Measurements from ENCODE around the gene ARHGEF3.

Gene ARHGEF3, protein sequence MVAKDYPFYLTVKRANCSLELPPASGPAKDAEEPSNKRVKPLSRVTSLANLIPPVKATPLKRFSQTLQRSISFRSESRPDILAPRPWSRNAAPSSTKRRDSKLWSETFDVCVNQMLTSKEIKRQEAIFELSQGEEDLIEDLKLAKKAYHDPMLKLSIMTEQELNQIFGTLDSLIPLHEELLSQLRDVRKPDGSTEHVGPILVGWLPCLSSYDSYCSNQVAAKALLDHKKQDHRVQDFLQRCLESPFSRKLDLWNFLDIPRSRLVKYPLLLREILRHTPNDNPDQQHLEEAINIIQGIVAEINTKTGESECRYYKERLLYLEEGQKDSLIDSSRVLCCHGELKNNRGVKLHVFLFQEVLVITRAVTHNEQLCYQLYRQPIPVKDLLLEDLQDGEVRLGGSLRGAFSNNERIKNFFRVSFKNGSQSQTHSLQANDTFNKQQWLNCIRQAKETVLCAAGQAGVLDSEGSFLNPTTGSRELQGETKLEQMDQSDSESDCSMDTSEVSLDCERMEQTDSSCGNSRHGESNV

DNA sequence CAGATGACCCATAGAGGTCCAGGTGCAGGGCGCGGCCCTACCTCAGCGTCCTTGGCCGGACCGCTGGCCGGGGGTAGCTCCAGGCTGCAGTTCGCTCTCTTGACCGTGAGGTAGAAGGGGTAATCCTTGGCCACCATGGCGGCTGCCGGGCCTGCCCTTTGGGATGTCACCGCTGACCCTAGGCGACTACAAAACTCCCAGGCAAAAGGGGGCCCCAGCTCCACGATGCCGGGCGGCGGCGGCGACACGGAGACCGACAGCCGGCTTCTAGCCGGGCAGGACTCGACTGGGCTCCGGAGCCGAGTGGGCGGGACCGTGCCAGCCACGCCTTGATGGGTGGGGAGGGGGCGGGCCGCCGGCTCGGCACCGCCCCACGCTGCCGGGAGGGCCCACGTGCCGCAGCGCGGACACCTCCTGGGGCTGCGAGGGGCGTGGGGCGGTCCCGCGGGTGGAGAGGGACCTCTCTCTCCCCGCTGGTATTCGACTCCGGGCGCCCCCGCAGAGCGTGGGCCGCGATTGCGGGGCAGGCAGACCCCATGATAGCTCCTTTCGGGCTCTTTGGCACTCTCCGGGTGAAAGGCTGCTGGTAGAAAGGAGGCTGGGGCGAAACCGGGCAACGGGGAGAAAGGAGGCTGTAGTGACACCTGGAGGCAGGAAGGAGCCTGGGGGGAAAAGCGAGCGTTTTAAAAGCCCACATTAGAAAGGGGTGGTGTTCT, at the start of gene ARHGEF3:
Gene ARHGEF3, minus strand, starts transcription at position 288 of the 716 bp plus-strand sequence. Its CDS starts 151 bp downstream, at position 137.
- no peak for FAIRE-seq

DNA sequence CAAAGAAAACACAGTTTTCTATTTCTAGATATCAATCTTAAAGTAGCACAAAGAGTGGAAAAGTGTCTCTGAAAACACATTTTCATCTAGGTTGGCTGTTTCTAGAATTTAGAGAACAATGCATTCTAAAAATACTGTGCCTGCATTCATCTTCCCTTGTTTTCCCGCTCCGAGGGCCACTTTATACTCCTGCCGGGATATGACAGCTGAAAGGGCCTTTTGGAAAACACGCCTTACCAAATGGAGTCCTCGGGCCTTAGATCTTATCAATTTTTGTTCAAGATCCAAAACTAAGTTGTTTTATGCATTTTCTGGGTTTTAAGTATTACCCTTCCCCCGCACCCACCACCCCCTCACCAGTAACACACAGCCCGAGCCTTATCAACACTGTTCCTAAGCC, 47.9 kb upstream of the ARHGEF3 start:
- no peak for FAIRE-seq

GRCh38 chr3:56845505-56845904, 43.8 kb upstream of the ARHGEF3 start:
- FAIRE-seq = no peak

DNA sequence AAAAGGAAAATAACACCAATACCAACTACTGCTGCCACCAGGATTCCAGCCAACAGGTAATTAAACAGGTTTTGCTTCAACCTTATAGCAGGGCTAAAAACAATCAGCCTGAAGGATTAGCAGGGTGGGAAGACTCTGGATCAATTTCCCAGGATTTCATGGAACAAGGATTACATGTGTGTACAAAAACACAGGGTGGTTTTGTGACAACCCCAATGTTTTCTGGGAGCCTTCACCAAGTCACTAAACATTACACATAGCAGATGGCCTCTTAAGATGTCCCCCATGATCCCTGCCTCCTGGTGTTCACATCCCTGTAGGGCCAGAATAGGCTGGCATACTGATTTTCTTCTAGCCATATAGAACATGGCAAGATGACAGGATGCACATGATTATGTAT, 42.8 kb upstream of the ARHGEF3 start:
- FAIRE-seq = no peak

DNA sequence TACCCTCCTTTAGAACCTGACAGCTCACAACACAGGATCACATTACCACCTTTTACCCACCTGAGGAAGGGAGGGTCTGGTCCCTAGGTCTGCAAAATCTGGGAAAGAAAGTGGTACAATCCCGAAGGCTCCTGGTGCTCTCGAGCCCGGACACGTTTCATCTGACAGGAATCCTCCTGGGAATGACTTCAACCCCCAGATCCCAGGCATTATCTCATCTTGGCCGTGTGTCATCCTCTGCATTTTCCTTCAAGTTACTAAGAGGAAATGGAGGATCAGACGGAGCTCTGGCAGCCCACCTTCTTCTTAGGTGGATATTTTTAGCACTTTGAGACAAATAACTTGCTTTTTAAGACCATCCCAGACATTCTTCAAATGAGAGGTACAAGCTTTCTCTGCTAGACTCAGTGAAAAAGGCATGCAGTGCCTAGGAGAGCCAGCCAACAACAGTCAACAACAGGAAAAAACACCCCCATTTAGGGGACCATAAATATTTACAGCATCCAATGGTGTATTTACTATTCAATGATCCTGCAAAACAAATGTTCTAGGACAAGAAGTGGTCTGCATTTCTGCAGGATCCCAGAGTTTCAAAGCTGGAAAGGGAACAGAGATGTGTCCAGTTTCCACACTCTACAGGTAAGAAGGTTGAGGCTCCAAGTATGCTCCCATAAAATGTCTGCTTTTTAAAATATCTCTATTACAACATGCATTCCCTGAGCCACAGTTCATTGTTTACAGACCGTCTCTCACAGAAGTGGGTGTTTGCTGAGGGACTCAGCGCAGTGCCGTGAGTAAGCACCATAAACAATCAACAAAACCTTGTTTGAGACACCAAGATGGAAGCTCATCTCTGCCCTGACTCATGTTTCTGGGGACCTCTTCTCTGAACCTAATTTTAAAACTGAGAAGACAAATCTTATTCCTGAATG, 38.3 kb upstream of the ARHGEF3 start:
- FAIRE-seq = no peak

- FAIRE-seq = no peak
Measured at GRCh38 chr3:56838448-56838847, 36.7 kb upstream of the ARHGEF3 start.

DNA sequence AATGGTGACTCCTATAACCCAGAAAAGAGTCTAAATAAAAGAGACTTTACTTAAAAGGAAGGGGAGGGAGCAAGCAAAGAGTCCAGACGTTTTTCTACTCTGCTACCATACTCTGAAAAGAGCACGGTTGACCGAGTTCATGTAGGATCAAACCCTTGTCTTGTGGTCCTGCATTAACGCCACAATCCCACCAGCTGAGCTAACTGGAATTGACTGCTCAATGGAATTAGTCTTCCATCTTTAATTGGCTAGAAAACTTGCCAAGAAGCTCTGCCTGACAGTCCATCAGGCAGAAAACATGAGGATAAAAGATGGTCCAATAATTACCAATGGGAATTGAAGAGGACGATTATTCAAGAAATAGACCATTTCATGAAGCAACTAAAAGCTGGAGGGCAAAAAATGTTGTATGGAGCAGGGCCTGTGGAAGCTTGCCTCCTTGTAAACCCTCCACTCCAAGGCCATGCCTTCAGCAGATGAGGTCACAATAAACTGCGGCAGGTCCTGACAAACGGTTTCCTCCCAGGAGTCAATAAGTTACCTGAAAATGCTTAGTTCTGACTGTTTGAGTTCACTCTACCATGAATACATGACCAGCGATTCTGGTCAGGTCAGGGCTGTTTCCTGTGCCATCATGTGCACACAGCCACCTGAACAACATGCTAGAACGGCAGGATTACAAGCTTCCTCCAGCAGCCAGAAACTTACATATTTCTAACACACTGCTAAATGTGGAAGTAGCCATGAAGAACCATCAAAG, 35.6 kb upstream of the ARHGEF3 start:
- no peak for FAIRE-seq

- FAIRE-seq = no peak
Measured at GRCh38 chr3:56836276-56837163, 34.8 kb upstream of the ARHGEF3 start.

DNA sequence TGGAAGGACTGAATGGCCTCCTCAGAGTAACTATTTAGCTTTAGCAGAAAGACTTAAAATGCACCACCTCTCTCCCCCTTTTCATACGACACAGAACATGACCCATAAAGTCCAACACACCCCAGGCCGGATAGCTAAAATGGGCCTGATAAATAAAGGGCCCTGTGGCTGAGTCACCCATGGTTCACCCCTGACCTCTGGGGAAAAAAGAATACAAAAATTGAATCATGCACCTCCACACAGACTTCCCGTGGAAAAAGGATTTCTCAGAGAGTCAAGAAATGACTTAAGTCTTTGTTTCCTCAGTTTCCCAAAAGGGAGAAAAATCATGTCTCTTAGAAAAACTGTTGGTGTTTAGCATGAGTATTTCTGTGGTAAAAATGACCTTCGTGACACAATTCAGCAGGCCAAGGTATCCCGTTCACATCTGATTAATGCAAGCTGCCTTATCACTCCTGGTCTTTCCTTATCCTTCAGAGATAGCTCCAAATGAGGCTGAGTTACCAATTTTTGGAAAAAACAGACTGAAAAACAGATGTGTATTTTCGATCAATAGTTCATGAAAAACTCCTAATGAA, 34.0 kb upstream of the ARHGEF3 start:
- FAIRE-seq = no peak

DNA sequence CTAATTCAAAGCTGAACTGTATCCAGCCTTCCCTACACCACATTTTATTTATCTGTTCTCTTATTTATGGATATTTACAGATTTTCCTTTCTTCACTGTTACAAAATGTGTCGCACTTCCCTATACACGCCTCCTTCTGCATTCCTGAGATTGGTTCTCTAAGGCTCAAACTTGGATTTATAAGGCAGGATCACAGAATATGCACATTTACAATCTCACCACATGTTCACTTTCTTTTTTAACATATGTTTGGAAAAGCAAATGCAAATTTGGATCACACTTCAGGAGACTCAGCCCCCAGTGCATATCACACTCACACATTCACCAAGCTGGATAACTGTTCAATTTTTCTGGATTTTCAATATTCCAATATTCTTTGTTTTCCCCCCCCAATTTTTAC, 31.8 kb upstream of the ARHGEF3 start:
- FAIRE-seq = no peak

GRCh38 chr3:56833022-56833421, 31.3 kb upstream of the ARHGEF3 start:
- no peak for FAIRE-seq

DNA sequence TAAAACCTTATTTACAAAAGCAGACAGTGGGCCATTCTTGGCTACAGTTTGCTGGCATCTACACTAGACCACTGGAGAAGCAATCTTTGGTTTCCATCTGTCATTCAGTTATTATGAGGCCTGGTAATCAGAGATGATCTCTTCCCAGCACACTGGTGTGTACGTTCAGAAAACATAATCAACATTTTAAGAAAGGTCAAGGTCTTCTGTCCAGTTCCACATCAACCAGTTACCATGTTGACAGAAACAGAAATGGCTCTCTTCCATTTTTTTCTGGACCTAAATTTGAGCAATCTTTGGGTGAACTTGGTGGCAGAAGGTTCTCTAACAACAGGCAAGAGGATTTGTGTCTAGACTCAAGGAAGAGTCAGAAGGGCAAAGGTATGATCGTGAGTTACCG, 29.8 kb upstream of the ARHGEF3 start:
- no peak for FAIRE-seq

GRCh38 chr3:56830884-56831283, 29.1 kb upstream of the ARHGEF3 start:
- FAIRE-seq = no peak

DNA sequence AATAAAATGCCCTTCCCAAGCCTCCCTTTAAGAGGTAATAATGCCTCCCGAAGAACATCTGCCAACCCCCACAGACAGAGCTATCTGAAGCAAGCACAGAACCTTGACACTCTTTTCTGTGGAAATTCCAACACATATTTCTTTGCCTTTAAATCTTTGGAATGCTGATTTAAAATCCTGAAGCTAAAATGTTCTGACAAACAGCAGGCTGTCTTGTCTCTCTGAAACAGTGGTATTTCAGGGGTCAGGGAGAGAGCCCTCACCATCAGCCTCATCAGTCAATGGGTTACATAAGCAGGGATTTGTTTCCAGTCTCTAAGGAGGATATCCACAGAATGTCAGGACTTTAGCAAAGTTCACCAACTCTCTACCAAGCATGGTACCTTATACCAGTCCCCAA, 27.8 kb upstream of the ARHGEF3 start:
- FAIRE-seq = no peak

- no peak for FAIRE-seq
Measured at GRCh38 chr3:56826831-56827722, 25.3 kb upstream of the ARHGEF3 start.

DNA sequence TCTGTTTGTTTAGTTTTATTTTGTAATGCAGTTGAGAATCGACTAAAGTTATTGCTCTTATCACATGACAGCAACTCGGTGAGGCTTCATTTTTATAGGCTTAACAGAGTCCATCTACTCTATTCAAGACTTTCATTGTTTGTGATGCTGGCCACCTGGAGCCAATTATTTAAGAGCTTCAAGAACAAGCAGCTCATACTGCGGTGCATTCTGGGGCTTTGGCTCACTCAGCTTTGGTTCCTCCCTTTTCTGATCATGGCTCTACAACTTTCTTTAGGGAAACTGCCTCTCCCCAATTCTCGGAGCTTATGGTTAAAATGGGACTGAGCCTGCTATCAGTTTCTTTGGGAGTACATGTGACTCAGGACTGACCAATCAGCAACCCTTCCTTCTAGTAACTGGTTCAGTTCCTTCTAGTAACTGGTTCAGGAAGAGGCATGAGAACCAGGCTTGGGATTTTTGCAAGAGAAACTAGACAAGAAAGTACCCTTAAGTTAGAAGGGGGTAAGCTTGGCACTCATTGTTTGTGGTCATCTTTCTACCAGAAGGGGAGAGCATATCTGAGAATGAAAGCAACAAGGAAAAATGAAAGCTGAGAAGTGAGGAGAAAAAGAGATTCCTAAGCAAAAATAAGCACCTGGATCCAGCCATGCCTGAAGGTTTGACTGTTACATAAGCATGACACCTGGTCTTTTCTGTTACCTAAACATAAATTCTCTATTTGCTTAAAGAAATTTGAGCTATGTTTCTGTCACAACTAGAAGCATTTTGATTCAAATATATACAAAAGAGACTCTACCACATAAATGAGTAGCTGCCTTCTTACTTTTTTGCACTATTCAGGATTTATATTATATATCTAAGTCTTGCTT, 24.1 kb upstream of the ARHGEF3 start:
- no peak for FAIRE-seq

GRCh38 chr3:56823984-56824703, 22.4 kb upstream of the ARHGEF3 start:
- no peak for FAIRE-seq

GRCh38 chr3:56823421-56823926, 21.7 kb upstream of the ARHGEF3 start:
- no peak for FAIRE-seq

All from colon (tissue), 2 donors.